Diencephalon (tissue), 1 donor: ENCODE measurements around the gene ZSCAN26. TPM values are rescaled to one million over a fixed set of nuclear protein-coding genes. Genes with fewer than 3 reads are reported as not detected.

Experiments used
- small RNA-seq: library from RNA; depleted of rRNA; stranded (forward); fragments of <200 nt; gene quantifications from one replicate; pipeline ENCODE3, GENCODE V24; 2014
- total RNA-seq: library from RNA; depleted of rRNA; stranded (reverse); fragments of >200 nt; gene quantifications from one replicate; pipeline ENCODE4 v1.2.3, GENCODE V29; 2014

The ZSCAN26 gene
- total RNA-seq: 30.0 TPM

DNA sequence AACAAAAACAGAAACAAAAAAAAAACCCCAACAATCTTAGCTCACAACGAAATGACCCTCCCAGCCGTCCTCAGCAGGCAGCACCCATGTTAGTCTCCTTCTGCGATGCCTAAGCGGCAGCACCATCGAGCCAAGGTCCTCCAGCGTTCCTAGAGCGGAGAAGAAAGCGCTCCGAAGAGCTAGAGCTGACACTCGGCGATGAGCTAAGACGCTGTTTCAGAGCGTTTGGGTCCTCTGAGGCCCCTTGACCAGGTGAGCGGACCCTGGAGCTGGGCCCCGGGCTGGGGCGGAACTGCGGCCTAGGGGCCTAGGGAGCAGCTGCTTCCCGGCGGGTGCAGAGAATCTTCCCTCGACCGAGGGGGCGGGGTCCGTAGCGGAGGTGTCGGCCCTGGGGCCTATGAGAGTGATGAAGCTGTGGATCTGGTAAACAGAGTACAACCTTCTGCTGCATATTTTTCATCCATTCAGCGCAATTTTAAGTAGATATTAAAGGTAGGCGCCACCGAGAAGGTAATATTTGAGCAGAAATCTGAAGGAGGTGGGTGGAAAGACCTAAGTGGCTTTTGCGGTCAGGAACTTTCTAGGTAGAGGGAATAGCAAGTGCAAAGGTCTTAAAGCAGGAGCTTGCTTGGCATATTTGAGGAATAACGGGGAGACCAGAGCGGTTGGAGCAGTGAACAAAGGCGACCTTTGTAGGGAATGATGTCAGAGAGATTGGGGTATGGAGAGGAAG, at the start of gene ZSCAN26:
Gene ZSCAN26 (plus strand): TSS at position 182 of the 733 bp plus-strand sequence. CDS start 4,777 bp downstream, outside the sequence.

DNA sequence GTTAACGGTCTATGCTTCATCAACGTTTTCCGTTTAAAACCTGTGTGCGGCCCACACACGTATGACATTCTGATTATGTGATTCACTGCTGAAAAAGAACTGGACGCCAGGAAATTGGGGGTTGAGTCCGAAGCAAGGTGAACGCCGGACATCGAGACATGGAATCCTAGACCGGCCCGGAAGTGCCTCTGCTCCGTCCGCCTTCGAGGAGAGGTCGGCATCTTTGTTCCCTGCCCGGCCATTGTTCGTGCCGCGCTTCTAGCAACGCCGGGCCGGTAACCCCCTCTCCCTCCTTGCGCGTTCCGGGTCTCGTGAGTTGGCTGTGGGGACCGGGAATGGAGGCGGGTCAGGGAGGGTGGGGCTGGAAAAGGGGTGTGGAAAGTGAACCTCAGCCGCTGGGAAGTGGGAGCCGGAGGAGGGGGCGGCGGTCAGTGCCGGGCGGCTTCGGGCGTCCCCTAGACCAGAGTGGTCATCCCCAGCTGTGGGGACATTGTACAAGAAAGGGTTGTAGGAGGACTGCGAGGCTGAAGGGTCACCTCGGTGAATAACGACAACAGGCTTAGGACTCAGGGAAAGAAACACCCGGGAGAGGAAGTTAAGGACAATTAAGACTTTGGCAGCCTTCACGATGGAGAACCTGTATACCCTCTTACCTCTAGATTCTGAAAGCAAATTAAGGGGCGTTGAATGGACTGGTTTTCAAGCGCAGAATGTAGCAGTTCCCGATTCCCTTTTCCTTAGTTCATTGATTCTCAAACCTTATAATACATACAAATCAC, 41.7 kb upstream of the ZSCAN26 start, which contains the start of gene ZSCAN9:
Gene ZSCAN9 (plus strand): TSS at position 220 of the 779 bp plus-strand sequence. CDS start 1,810 bp downstream, outside the sequence.

DNA sequence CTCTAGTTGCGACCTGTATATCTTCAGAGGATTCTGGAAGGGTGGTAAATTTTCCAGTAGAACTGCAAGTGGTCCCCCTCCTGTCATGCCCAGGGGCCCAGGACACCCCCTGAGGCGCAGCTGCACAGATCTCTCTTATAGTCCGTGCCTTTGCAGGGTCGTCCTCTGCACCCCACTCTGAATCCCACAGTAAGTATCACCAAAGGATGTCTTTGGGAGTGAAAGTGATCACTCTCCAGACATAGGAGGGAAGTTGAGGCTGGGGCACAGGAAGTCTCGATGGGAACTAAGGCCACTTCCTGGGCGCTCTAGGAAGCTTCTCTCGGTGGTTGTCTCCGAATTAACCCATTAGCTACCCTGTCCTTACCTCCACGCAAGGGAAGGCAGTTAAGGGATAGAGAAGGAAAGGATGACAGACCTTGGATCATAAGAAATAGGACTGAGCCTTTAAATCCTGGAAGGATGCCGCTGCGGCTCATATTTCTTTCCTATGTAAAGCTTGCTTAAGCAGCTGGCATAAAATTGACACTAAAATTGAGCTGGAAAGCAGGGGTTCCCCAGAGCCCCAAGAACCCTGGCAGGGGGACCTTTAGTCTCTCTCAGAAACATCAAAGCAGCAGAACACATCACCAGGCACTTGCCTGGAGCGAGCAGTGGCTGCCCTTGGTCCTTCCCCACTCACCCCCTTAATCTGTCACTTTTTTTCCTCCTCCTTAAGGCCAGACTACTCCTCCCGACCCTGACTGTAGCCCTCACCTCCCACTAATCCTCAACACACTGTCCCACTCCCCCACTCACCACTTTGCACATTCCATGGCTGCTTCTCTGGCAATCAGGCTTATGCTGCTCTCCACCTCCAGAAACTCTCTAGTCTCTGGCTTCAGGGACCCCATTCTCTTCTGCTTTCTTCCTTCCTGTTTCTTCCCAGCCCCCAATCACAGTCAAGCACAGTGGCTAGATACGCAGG, 14.7 kb upstream of the ZSCAN26 start, which contains the start of gene ZKSCAN4:
Gene ZKSCAN4 (minus strand): TSS at position 261 of the 967 bp plus-strand sequence. CDS start 289 bp downstream, outside the sequence.

DNA sequence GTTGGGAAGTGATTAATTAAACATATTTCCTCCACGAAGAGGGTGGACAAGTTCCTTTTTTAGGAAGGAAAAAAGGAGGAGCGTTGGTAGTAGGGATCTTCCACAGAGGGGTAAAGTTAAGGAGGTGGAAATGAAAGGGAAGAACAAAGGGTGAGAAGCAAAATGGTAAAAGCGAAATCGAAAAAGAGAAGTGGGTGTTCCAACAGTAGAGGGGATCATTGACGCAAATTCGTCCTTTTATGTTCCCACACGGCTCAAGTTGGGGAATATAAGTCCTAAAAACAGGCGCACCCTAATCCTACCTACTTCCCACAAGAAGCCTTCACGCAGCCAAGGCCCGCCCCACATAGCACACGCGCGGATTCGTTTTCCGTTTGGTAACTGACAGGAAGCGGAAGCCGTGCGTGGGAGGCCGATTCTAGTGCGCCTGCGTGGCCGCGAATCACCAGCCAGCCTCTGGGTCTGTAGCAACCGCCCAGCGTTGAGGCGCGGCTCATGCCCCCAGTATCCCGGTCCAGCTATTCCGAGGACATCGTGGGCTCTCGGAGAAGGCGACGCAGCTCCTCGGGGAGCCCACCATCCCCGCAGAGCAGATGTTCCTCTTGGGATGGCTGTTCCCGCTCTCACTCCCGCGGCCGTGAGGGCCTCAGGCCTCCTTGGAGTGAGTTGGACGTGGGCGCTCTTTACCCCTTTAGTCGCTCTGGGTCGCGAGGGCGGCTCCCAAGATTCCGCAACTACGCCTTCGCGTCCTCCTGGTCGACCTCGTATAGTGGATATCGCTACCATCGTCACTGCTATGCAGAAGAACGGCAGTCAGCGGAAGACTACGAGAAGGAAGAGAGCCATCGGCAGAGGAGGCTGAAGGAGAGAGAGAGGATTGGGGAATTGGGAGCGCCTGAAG, 7.8 kb upstream of the ZSCAN26 start, which contains the start of gene NKAPL:
Gene NKAPL (plus strand): TSS at position 421 of the 901 bp plus-strand sequence. CDS start 75 bp downstream, at position 496.

DNA sequence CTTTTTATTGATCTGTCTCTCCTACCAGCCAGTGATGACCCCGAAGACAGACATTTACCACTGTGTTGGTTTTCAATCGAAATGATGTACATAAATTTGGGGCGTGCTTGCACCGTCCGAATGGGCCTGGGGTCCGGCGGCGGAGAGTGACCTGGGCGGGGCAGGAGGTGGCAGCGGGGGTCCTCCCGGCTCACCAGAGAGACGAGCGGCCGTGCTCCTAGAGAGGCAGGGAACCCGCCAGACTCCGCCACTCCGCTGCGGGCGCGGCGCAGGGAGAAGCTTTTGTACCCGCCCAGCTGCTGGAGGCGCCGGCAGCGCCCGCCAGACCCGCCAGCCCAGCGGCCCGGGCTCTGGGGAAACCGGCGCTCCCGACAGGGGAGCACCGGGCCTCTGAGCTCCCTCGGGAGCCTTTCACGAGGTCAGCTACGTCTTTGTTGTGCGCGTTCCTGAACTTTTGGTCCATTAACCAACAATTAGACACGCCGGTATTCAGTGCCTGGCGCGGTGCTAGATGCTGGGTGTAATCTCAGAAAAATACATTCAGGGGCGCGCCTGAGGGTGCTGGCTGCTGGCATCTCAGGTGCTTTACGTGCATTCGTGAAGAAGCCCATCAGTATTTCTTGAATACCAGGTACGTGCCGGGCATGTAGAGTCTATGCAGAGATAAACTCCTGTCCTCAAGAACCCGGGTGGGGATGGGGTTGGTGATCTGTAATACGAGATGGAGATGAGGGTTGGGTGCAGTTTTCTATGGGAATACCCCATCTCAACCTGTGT, 14.5 kb downstream of the ZSCAN26 start, which contains the start of gene PGBD1:
Gene PGBD1 (plus strand): TSS at position 285 of the 777 bp plus-strand sequence. CDS start 2,242 bp downstream, outside the sequence.

Small RNA genes lying within 50 kb of the gene (small RNA-seq; reads per million reads assigned to genes)
- gene AL021997.1 (not detected), gene AL021997.2 (not detected)

Other genes starting within 250 kb of the ZSCAN26 start
- 2.3 TPM for gene ZNF165, start 186.6 kb upstream of the ZSCAN26 start, total RNA-seq
- 8.8 TPM for gene ZSCAN16, start 142.5 kb upstream of the ZSCAN26 start, total RNA-seq
- 21.7 TPM for gene ZKSCAN8, start 125.3 kb upstream of the ZSCAN26 start, total RNA-seq
- gene ZSCAN9, start 41.9 kb upstream of the ZSCAN26 start, total RNA-seq: 28.6 TPM
- 9.0 TPM for gene ZKSCAN4, start 14.9 kb upstream of the ZSCAN26 start, total RNA-seq
- gene NKAPL, start 7.8 kb upstream of the ZSCAN26 start, total RNA-seq: 4.6 TPM
- 17.8 TPM for gene PGBD1, start 14.4 kb downstream of the ZSCAN26 start, total RNA-seq
- 10.8 TPM for gene ZSCAN31, start 69.0 kb downstream of the ZSCAN26 start, total RNA-seq
- 7.8 TPM for gene ZKSCAN3, start 82.8 kb downstream of the ZSCAN26 start, total RNA-seq
- 12.9 TPM for gene ZSCAN12, start 132.6 kb downstream of the ZSCAN26 start, total RNA-seq
- gene ZSCAN23, start 176.3 kb downstream of the ZSCAN26 start, total RNA-seq: 17.5 TPM
- gene GPX6, start 248.7 kb downstream of the ZSCAN26 start, total RNA-seq: not detected